Endothelial cell of umbilical vein (primary cell): ENCODE measurements around the gene GABPB1. TPM values are rescaled to one million over a fixed set of nuclear protein-coding genes. Genes with fewer than 3 reads are reported as not detected.
"Not testable (repeated sequence)": the region's sequence is repeated elsewhere in the genome, so short reads cannot be mapped to it uniquely, and the experiment has no call there.

Experiments
- Bru-seq: library from RNA; stranded (reverse); fragments of 400-500 nt; gene quantifications from one replicate; lab custom pipeline; 2021; lab: Mats Ljungman, UMichigan
- BruChase-seq, 2 experiments: library from RNA; stranded (reverse); fragments of 400-500 nt; gene quantifications; one replicate each; lab custom pipeline; 2021; lab: Mats Ljungman, UMichigan
- BruUV-seq: library from RNA; stranded (reverse); fragments of 400-500 nt; replicated peaks from 2 replicates; lab custom pipeline; 2021; lab: Mats Ljungman, UMichigan
- CTCF ChIA-PET: fragments of 300-600, 350-600 bp; sonication (Branson Sonifier 250); formaldehyde crosslinking; loops from one replicate; lab custom pipeline; 2021; ENCODE audit warnings: antibody characterized with exemption, inconsistent platforms; lab: Charles Lee
- POLR2A ChIA-PET: fragments of 300-600, 350-600 bp; sonication (Branson Sonifier 250); formaldehyde crosslinking; loops from one replicate; lab custom pipeline; 2021; ENCODE audit warnings: antibody characterized with exemption, inconsistent platforms; lab: Charles Lee
- DNase-seq: peaks from one replicate; pipeline ENCODE4 v3.0.0-alpha.2; 2011; ENCODE audit warnings: low read depth, low spot score
- FAIRE-seq: peaks from 2 replicates; lab custom pipeline; 2011; peaks lifted over from hg19 to GRCh38; lab: Jason Lieb, UNC
- H2AFZ ChIP-seq: 2 replicates; pipeline ENCODE4 v1.6.0; 2012; ENCODE audit warnings: low read depth, low read length, control low read depth, inconsistent platforms
- H3K27ac ChIP-seq: 2 replicates; pipeline ENCODE4 v1.5.1; 2011; ENCODE audit warnings: low read depth, mild to moderate bottlenecking, control low read depth, low read length, moderate library complexity; ENCODE audit not compliant: insufficient read depth
- H3K27me3 ChIP-seq, 2 experiments: 2 replicates each; pipeline versions ENCODE4 v1.6.0 to v1.6.1; 2011; ENCODE audit warnings: low read length in 2 of 2, mixed read lengths in 1 of 2; ENCODE audit not compliant: control insufficient read depth in 2 of 2, insufficient read depth in 2 of 2
- H3K36me3 ChIP-seq, 2 experiments: 2 replicates in 1 of 2; 3 replicates in 1 of 2; pipeline ENCODE4 v1.5.1; 2011; ENCODE audit warnings: low read length in 2 of 2, mild to moderate bottlenecking in 1 of 2, moderate library complexity in 1 of 2; ENCODE audit not compliant: control insufficient read depth in 2 of 2, insufficient read depth in 2 of 2; ENCODE audit errors: extremely low read depth in 1 of 2
- H3K4me1 ChIP-seq: 3 replicates; pipeline ENCODE4 v1.5.1; 2011; ENCODE audit warnings: mild to moderate bottlenecking, low read length; ENCODE audit not compliant: control insufficient read depth, insufficient read depth; ENCODE audit errors: extremely low read depth
- H3K4me2 ChIP-seq: 2 replicates; pipeline ENCODE4 v1.6.1; 2011; ENCODE audit warnings: low read length, control low read depth, mixed read lengths; ENCODE audit not compliant: insufficient read depth
- H3K4me3 ChIP-seq, 3 experiments: fragments of 200-600 bp in 1 of 3; sonication (generic), shearing (Covaris generic) in 1 of 3; replicated peaks in 1 of 3; 2 replicates each; pipeline ENCODE4 v1.5.1; 2011 to 2016; ENCODE audit warnings: control low read depth in 3 of 3, low read length in 3 of 3, mild to moderate bottlenecking in 2 of 3, inconsistent platforms in 1 of 3, low read depth in 1 of 3, moderate library complexity in 1 of 3; ENCODE audit not compliant: insufficient read depth in 1 of 3
- H3K79me2 ChIP-seq: 2 replicates; pipeline ENCODE4 v1.6.0; 2012; ENCODE audit warnings: low read length, inconsistent platforms; ENCODE audit not compliant: control insufficient read depth, insufficient read depth
- H3K9ac ChIP-seq: replicated peaks from 2 replicates; pipeline ENCODE3; 2011; ENCODE audit warnings: low read length, control low read depth; ENCODE audit not compliant: insufficient read depth; ENCODE audit errors: extremely low read depth
- H3K9me1 ChIP-seq: replicated peaks from 3 replicates; pipeline ENCODE4 v1.6.0; 2011; ENCODE audit warnings: mild to moderate bottlenecking, low read length; ENCODE audit not compliant: control insufficient read depth, insufficient read depth; ENCODE audit errors: extremely low read depth
- H3K9me3 ChIP-seq: replicated peaks from 2 replicates; pipeline ENCODE4 v1.5.1; 2012; ENCODE audit warnings: low read length, inconsistent platforms; ENCODE audit not compliant: control insufficient read depth, insufficient read depth
- H4K20me1 ChIP-seq: replicated peaks from 2 replicates; pipeline ENCODE3; 2011; ENCODE audit warnings: mild to moderate bottlenecking, low read length; ENCODE audit not compliant: control insufficient read depth, insufficient read depth; ENCODE audit errors: extremely low read depth
- CTCF ChIP-seq, 2 donors: IDR thresholded peaks; 1 replicate in 1 of 2; 2 replicates in 1 of 2; pipeline ENCODE4 v1.5.1; 2011; ENCODE audit warnings: low read length in 2 of 2, mild to moderate bottlenecking in 2 of 2, moderate library complexity in 2 of 2, control low read depth in 1 of 2, inconsistent platforms in 1 of 2, low read depth in 1 of 2; ENCODE audit not compliant: insufficient read depth in 1 of 2; ENCODE audit errors: extremely low read depth in 1 of 2
- EZH2 ChIP-seq: IDR thresholded peaks from 2 replicates; pipeline ENCODE4 v1.6.1; 2012; ENCODE audit warnings: borderline replicate concordance, low read depth, mild to moderate bottlenecking, moderate library complexity, low read length, inconsistent platforms; ENCODE audit not compliant: severe bottlenecking
- FOS ChIP-seq: IDR thresholded peaks from 2 replicates; pipeline ENCODE4 v1.6.1; 2011; ENCODE audit warnings: mild to moderate bottlenecking, low read length, moderate library complexity, borderline replicate concordance; ENCODE audit not compliant: insufficient read depth
- GATA2 ChIP-seq: IDR thresholded peaks from 2 replicates; pipeline ENCODE4 v1.7.0; 2011; ENCODE audit warnings: low read depth, mild to moderate bottlenecking, moderate library complexity, mixed read lengths, low read length; ENCODE audit not compliant: insufficient read length, insufficient read depth
- JUN ChIP-seq: IDR thresholded peaks from 2 replicates; pipeline ENCODE4 v1.6.1; 2011; ENCODE audit warnings: borderline replicate concordance, low read depth; ENCODE audit not compliant: insufficient read length, insufficient read depth
- MAX ChIP-seq: IDR thresholded peaks from 2 replicates; pipeline ENCODE4 v1.6.1; 2011; ENCODE audit not compliant: insufficient read depth, insufficient read length
- MYC ChIP-seq: IDR thresholded peaks from one replicate; pipeline ENCODE4 v1.6.1; 2011; ENCODE audit warnings: mild to moderate bottlenecking, low read depth, low read length
- POLR2A ChIP-seq: IDR thresholded peaks from 2 replicates; pipeline ENCODE4 v1.6.1; 2012; ENCODE audit warnings: low read depth, mild to moderate bottlenecking, control low read depth, low read length
- POLR2AphosphoS5 ChIP-seq: IDR thresholded peaks from 2 replicates; pipeline ENCODE4 v1.6.1; 2012; ENCODE audit warnings: low read depth, mild to moderate bottlenecking, control low read depth, low read length, moderate library complexity; ENCODE audit not compliant: insufficient read depth
- dilution Hi-C: fragments of 300-500 bp; cut with MboI; formaldehyde crosslinking; loops from one replicate; pipeline ENCODE4 v1.15.0; 2019; ENCODE audit warnings: low sequenced_read_pairs; ENCODE audit not compliant: extremely low pct_ligation_motif_present
- intact Hi-C: fragments of 100-400 bp; cut with micrococcal nuclease; formaldehyde crosslinking; loops from one replicate; pipeline ENCODE4 v1.10.0; 2022
- long read RNA-seq: library from polyadenylated mRNA; stranded (forward); transcript quantifications from one replicate; pipeline ENCODE4 v2.0.0, GENCODE V29; 2021
- polyA minus RNA-seq, 3 experiments: library from RNA; depleted of rRNA, polyadenylated mRNA; stranded (reverse); fragments of >200 nt; gene quantifications; 1 replicate in 1 of 3; 2 replicates in 2 of 3; pipeline ENCODE4 v1.2.3, GENCODE V29; 2011
- polyA plus RNA-seq, 4 experiments: library from polyadenylated mRNA; depleted of rRNA in 3 of 4; stranded (reverse) in 3 of 4; unstranded in 1 of 4; fragments of >200 nt; gene quantifications; 2 replicates each; pipeline versions ENCODE4 v1.2.1 to v1.2.3, GENCODE V29; 2011 to 2012; ENCODE audit warnings: missing spikeins in 1 of 4
- total RNA-seq: library from RNA; stranded (reverse); gene quantifications from 2 replicates; pipeline ENCODE4 v1.2.3, GENCODE V29; 2021

The GABPB1 gene
- total RNA-seq (57.8 and 59.7 TPM in 2 replicates), polyA plus RNA-seq (39.7 and 42.3 TPM in 2 replicates), polyA minus RNA-seq (86.2 and 96.7 TPM in 2 replicates), Bru-seq, nascent RNA (percentile 91 among the genes with signal in this experiment), BruChase-seq, experiment 1, labeled RNA remaining after a 6-hour chase (percentile 76 among the genes with signal in this experiment), BruChase-seq, experiment 2, labeled RNA remaining after a 2-hour chase (percentile 79 among the genes with signal in this experiment)
- polyA plus RNA-seq (2011; cell fraction: cytosol; rRNA removed), result 48.0 and 55.2 TPM in 2 replicates
- 56.5 and 67.4 TPM in 2 replicates for polyA plus RNA-seq (2011; cell fraction: nucleus; rRNA removed)
- polyA plus RNA-seq (2012), result 36.9 and 44.5 TPM in 2 replicates
- polyA minus RNA-seq (2011; cell fraction: cytosol; rRNA and poly(A)+ RNA removed), result 24.8 TPM
- 44.1 and 52.9 TPM in 2 replicates for polyA minus RNA-seq (2011; cell fraction: nucleus; rRNA and poly(A)+ RNA removed)
- long read RNA-seq, full-length matches to known transcripts, result 91 of 130 reads
- long read RNA-seq, partial matches to known transcripts, result 10 of 130 reads
- long read RNA-seq, other reads (novel, unspliced or antisense), result 29 of 130 reads

- ChIA-PET CTCF (interaction anchor here (0.6 to 1.3 kb wide), 2 partner anchors 39 to 151 kb away, joined by 3 to 5 read pairs; no protein-coding TSS in a partner anchor), POLR2A (interaction anchor here (1.2 to 1.5 kb wide), 3 partner anchors 9 to 69 kb away, joined by 3 to 12 read pairs (median 5); partner anchors contain the start of gene USP8)
Measured at GRCh38 chr15:50354838-50355618, at the start of gene GABPB1. Gene GABPB1, minus strand, starts transcription at chr15:50355198. Its CDS starts 45,400 bp downstream, at chr15:50309798.

GRCh38 chr15:50391561-50391960, 36.6 kb upstream of the GABPB1 start:
- H3K4me1 ChIP-seq, H3K27ac ChIP-seq, dilution Hi-C loops, H3K4me2 ChIP-seq, H3K79me2 ChIP-seq, H3K9me1 ChIP-seq, H3K4me3 ChIP-seq, H3K36me3 ChIP-seq, H3K9ac ChIP-seq, DNase-seq, H3K27me3 ChIP-seq, H2AFZ ChIP-seq, intact Hi-C loops, H4K20me1 ChIP-seq, POLR2A ChIA-PET, BruUV-seq, FAIRE-seq, H3K9me3 ChIP-seq: not testable (repeated sequence)
- CTCF ChIA-PET, result interaction anchor here (0.8 kb wide), 1 partner anchor 10 kb away, joined by 4 read pairs; no protein-coding TSS in a partner anchor

More at GRCh38 chr15:50354838-50355618, at the start of gene GABPB1:
- Histone ChIP-seq H3K9me1 (no peaks in the 10 kb centered on the region), H2AFZ (peak within 1 kb of the TSS; percentile 81), H3K9me3 (no peaks in the 10 kb centered on the region), H3K27ac (peak within 1 kb of the TSS; percentile 98), H3K27me3 (no peaks in the 10 kb centered on the region), H3K4me1 (peaks cover 36% of the 10 kb centered on the region), H3K4me2 (peak within 1 kb of the TSS; percentile 100), H3K4me3 (peak within 1 kb of the TSS; percentile 69 to 97 (median 79)), H4K20me1 (peaks cover 2% of the 10 kb centered on the region), H3K36me3 (no peaks in the 10 kb centered on the region), H3K79me2 (peaks cover 72% of the 10 kb centered on the region), H3K9ac (peak within 1 kb of the TSS; percentile 99)
- dilution Hi-C loops (no loop called here), intact Hi-C loops (loop anchor here (1.0 to 10.0 kb wide), 6 partner anchors 69 to 1480 kb away; partner anchors contain the start of genes AP4E1, EID1, SPPL2A and TNFAIP8L3)
- DNase-seq (peak; percentile 93), FAIRE-seq (peak; percentile 66)
- TF ChIP-seq GATA2, result peak; percentile 9
- no peak for TF ChIP-seq EZH2
- TF ChIP-seq CTCF (IDR thresholded peaks at IDR 0.05; ENCODE audit: extremely low read depth in 1 of 2, insufficient read depth in 1 of 2, low read depth in 1 of 2, low read length in 2 of 2), result no peak
- TF ChIP-seq POLR2AphosphoS5, result peak; percentile 83
- peak; percentile 48 for TF ChIP-seq POLR2A
- TF ChIP-seq MYC, result peak; percentile 99
- no peak for TF ChIP-seq JUN
- peak; percentile 57 for TF ChIP-seq FOS
- peak; percentile 84 for TF ChIP-seq MAX
- BruUV-seq, result no TSS peak
